AG08396 (cell line): ENCODE measurements around the gene SNAP47.
A peak's percentile ranks its signal among the peaks of the same experiment; 100 is the strongest.

Source experiments
- DNase-seq: peaks from one replicate; pipeline ENCODE4 v3.0.0; 2012; ENCODE audit warnings: low spot score, mixed read lengths

SNAP47 gene

GRCh38 chr1:227798078-227798802 lies 63.0 kb downstream of the SNAP47 start:
- no peak for DNase-seq

GRCh38 chr1:227799756-227800155 lies 64.5 kb downstream of the SNAP47 start:
- DNase-seq: no peak

DNA sequence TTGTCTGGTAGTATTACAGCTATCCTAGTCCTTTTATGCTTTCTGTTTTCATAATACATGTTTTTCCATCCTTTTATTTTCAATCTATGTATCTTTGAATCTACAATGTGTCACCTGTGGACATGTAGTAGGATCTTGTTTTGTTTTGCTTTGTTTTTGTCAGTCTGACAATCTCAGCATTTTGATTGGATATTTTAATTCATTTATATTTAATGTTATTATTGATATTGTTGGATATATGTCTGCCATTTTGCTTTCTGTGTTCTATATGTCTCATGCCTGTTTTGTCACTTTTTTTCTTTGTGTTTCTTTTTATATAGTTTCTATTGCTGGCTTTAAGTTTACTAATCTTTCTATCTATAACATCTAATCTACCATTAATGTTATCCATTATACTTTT lies 68.7 kb downstream of the SNAP47 start:
- DNase-seq: no peak

DNA sequence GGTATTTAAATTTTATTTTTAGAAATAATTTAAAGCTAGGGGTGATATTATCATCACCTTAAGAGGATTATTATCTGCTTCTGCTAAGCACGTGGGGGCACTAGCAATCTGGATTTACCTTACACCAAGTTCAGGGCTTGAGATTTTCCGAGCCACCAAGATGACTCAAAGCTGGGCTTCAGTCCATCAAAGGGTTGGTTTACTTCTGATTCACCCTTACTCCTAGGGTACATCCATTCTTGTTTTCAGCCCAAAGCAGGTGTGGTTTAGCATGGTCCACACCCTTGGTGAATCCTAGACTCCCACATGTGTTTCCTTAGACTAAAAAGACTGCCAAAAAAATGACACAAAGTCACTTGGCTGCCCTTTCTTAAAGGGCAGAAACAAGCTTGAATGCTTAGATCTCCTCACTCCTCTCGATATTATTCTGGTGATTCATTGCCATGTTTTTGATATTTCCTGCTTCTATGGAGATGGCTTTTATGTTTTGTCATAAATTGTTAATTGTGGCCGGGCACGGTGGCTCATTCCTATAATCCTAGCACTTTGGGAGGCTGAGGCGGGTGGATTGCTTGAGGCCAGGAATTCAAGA lies 70.5 kb downstream of the SNAP47 start:
- peak; percentile 84 for DNase-seq

DNA sequence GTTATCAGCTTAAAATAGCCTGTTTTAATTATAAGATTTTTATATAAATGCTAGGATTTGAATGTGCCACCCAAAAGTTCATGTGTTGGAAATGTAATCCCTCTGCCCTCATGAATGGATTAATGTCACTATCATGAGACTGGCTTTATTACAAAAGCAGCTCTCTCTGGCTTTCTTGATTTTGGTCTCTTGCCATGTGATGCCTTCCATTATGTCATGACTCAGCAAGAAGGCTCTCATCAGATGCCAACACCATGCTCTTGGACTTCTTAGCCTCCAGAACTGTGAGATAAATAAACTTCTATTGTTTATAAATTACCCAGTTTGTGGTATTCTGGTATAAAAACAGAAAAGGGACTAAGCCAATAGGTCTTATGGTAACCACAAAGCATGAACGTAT lies 73.3 kb downstream of the SNAP47 start:
- DNase-seq: no peak

DNA sequence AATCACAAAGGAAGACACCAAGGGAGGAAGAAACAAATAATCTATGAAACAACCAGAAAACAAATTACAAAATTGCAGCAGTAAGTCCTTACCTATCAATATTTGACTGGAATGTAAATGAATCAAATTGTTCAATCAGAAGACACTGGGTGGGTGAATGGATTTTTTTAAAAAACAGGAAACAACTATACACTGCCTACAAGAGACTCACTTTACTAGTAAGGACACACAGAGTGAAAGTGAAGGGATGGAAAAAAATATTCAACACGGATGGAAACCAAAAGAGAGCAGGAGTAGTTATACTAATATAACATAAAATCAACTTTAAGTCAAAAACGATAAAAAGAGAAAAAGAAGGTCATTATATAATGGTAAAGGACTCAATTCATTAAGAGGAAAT lies 73.8 kb downstream of the SNAP47 start:
- no peak for DNase-seq

DNA sequence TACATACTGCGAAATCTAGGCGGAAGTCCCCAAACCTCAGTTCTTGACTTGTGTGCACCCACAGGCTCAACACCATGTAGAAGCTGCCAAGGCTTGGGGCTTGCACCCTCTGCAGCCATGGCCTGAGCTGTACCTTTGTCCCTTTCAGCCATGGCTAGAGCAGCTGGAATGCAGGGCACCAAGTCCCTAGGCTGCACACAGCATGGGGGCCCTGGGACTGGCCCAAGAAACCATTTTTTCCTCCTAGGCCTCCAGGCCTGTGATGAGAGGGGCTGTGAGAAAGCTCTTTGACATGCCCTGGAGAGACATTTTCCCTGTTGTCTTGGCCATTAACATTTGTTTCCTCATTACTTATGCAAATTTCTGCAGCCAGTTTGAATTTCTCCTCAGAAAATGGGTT lies 78.7 kb downstream of the SNAP47 start:
- DNase-seq: no peak

GRCh38 chr1:227815468-227816409 lies 80.5 kb downstream of the SNAP47 start, which contains the start of gene PRSS38:
Gene PRSS38 (plus strand): TSS chr1:227815675. CDS start chr1:227815717, 42 bp downstream.
- no peak for DNase-seq

GRCh38 chr1:227816750-227817446 lies 81.7 kb downstream of the SNAP47 start:
- no peak for DNase-seq

DNA sequence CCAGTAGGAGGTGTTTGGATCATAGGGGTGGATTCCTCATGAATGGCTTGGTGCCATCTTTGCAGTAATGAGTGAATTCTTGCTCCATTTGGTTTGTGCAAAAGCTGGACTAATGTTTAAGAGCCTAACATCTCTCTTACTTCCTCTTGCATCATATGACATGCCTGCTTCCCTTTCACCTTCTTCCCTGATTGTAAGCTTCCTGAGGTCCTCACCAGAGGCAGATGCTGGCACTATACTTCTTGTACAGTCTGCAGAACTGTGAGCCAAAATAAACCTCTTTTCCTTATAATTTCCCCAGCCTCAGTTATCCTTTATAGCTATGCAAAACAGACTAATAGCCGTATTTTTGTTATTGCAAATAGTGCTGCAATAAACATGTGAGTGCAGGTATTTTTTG lies 88.3 kb downstream of the SNAP47 start:
- no peak for DNase-seq

DNA sequence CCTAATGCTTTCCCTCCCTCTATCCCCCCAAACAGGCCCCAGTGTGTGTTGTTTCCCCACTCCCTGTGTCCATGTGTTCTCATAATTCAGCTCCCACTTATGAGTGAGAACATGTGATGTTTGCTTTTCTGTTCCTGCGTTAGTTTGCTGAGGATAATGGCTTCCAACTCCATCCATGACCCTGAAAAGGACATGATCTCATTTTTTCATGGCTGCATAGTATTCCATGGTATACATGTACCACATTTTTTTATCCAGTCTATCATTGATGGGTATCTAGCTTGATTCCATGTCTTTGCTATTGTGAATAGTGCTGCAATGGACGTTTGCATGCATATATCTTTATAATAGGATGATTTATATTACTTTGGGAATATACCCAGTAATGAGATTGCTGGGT lies 89.0 kb downstream of the SNAP47 start:
- DNase-seq: no peak

- DNase-seq: no peak
Observed at GRCh38 chr1:227828786-227829185, 93.6 kb downstream of the SNAP47 start.
